ENCODE measurements around the gene AIFM1.
A peak's percentile ranks its signal among the peaks of the same experiment; 100 is the strongest.

AIFM1 gene

DNA sequence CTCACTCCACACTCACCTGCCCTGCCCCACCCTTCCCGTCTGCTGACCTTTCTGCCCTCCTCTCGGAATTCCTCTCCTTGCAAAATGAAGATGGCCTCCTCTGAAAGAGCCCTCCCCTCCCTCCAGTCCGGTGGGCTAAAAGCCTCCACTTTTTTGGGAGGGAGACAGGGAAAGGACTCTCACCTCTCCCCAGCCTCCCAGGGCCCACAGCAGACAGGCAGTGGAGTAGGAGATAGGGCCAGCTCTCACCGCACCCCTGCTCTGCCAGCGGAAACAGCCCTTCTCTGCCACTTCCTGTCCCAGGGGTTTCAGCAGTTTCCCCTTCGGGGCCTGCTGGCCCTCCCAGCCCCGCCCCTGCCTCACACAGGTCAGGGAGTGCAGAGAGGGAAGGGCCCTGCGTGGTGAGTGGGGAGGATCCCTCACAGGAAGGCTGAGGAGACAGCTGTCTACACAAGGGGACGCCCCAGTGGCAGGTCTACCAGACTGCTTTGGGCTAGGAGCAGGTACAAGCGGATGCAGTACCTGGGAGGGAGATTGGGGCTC, 73.6 kb downstream of the AIFM1 start:
- DNase-seq (ENCODE audit: low read depth), result no peak

- DNase-seq (ENCODE audit: low read depth), result no peak
These were observed 75.3 kb downstream of the AIFM1 start for GRCh38 chrX:130090364-130090763.

DNA sequence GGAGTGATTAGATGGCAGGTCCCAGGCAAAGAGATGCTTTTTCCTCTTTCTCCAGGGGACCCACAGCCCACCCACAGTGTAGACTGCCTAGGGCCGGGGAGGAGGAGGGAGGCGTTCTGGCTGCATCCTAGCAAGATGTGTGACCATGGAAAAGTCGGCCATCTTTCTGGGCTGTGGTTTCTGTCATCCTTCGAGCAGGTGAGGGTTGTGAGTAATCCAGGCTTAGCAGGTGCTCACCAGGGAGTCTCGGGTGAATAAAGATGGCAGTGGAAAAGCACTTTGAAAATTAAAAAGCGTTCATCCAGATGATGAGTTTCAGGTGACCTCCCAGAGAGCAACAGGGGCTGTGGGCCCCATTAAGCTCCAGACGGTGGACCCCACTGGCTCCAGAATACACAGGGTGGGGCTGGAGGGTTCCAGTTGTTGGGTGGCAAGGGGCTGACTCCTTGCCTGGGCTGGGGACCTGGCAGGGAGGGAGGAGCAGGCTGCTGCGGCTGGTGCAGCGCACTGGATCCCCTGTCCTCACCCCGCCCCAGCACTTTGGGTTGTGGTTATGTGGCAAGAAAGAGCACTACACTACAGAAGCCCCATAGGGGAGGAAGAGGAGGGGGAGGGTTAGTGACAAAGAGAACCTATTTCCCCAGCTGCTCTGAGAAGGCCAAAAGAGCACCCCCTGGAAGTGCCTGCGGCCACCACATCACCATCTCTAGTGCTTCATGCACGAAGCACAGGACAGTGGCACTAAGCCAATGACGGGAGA, 79.0 kb downstream of the AIFM1 start:
- DNase-seq (ENCODE audit: low read depth), result no peak

DNA sequence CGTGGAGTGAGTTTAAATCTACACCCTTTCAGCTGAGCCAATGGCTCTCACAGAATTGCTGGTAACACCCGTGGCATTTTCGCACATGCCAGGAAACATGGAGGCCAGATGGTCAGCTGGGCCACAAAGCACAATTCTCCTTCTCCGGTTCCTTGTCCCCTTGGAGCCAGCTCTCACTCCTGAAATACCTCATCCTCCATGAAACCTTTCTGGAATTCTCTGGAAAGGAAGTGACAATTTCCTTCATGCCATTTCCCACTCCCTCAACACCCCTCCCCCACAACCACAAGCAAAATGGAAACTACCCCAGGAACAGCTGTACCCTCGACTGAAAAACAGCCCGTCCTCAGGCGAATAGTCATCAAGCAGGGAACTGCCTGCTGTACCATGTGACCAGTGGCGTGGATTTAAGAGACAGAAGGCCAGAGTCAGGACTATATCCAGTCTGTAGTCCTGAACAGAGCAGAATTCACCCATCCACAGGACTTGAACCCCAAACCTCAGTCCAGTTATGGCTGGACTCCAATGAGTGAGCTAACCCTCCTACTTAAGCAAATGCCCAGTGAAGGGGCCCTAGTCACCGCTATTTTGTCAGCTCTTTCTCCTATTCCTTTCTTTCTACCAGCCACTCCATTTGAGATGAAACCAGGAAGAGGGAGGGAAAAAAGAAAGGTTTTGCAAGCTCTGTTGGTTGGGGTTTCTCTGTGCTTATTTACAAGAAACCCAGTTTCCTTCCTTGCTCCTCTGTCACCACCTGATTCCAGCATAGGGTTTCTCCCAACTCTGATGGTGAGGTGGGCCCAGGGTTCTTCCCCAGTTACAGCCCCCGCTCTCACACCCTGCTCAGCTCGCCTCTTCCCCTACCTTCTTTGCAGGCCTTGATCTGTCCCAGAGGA, 79.8 kb downstream of the AIFM1 start:
- DNase-seq (ENCODE audit: low read depth), result peak; percentile 72

GRCh38 chrX:130084631-130085237, 80.9 kb downstream of the AIFM1 start:
- no peak for DNase-seq (ENCODE audit: low read depth)

GRCh38 chrX:130083656-130084382, 81.8 kb downstream of the AIFM1 start:
- no peak for DNase-seq (ENCODE audit: low read depth)

- peak; percentile 29 for DNase-seq (ENCODE audit: low read depth)
These were observed 82.5 kb downstream of the AIFM1 start for GRCh38 chrX:130083107-130083490.

- peak; percentile 18 for DNase-seq (ENCODE audit: low read depth)
These were observed 83.2 kb downstream of the AIFM1 start for GRCh38 chrX:130082244-130083106.

- DNase-seq (ENCODE audit: low read depth), result peak; percentile 40
These were observed 84.1 kb downstream of the AIFM1 start for GRCh38 chrX:130081421-130082045.

DNA sequence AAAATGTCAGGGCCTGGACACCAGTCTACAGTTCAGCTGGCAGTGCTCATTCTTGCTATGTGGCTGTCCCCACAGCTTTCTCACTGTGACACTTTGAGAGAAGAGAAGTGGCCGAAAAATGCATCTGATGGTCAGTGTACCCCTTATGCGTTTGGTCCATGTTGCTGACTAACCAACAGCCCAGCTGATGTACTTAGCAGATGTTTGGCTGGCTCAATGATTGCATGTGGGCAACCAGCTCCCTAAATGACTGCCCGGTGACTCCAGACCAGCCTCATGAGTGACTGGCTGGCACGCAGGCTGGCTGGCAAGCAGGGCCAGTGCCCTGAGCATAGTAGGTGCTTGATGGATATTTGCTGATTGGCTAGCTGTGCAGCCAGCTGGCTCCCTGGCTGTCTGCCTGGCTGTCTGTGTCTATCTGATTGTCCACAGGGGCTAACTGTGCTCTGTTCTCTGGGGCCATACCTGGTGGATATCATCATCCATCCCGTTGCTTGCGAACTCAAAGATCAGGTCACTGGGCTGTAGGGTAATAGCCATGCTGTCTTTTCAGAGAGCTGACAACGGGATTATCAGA, 84.8 kb downstream of the AIFM1 start:
- no peak for DNase-seq (ENCODE audit: low read depth)

DNA sequence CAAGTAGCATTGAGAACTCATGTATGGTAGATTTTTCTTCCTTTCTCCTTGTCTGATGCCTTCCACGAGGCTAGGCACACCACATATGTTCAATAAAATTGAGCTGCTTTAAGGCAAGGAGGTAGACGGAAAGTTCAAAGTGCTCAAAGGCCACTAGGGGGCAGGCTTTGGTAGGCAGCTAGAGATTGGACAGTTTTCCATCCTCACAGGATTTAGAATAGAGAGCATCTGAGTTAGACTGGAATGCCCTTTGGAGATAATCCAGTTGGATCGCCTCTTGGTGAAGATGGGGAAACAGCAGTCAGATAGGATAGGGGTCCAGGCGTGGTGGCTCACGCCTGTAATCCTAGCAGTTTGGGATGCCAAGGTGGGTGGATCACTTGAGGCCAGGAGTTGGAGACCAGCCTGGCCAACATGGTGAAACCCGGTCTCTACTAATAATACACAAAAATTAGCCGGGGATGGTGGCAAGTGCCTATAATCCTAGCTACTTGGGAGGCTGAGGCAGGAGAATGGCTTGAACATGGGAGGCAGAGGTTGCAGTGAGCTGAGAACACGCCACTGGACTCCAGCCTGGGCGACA, 85.7 kb downstream of the AIFM1 start:
- DNase-seq (ENCODE audit: low read depth), result peak; percentile 79
